ENCODE data around the gene ZNF853.
A peak's percentile ranks its signal among the peaks of the same experiment; 100 is the strongest.
"Not testable (repeated sequence)": the region's sequence is repeated elsewhere in the genome, so short reads cannot be mapped to it uniquely, and the experiment has no call there.

Gene ZNF853

GRCh38 chr7:6614953-6615722 lies at the start of gene ZNF853:
Gene ZNF853, plus strand, starts transcription at chr7:6615610. Its CDS starts 565 bp downstream, at chr7:6616175.
- DNase-seq (ENCODE audit: low spot score) = no peak

- no peak for DNase-seq (ENCODE audit: low spot score)
These were observed 49.8 kb upstream of the ZNF853 start for GRCh38 chr7:6565655-6566054.

- no peak for DNase-seq (ENCODE audit: low spot score)
These were observed 47.5 kb upstream of the ZNF853 start for GRCh38 chr7:6567886-6568285.

- no peak for DNase-seq (ENCODE audit: low spot score)
These were observed 44.1 kb upstream of the ZNF853 start for GRCh38 chr7:6571160-6571779.

GRCh38 chr7:6575281-6576023 lies 40.0 kb upstream of the ZNF853 start:
- DNase-seq (ENCODE audit: low spot score) = no peak

GRCh38 chr7:6576024-6576866 lies 39.2 kb upstream of the ZNF853 start:
- DNase-seq (ENCODE audit: low spot score) = no peak

- not testable (repeated sequence) for DNase-seq (ENCODE audit: low spot score)
These were observed 38.5 kb upstream of the ZNF853 start for GRCh38 chr7:6576867-6577368.

GRCh38 chr7:6577369-6578113 lies 37.9 kb upstream of the ZNF853 start, which contains the start of gene ZDHHC4:
Gene ZDHHC4, plus strand, starts transcription at chr7:6577454. Its CDS starts 3,108 bp downstream, at chr7:6580562.
- peak; percentile 92 for DNase-seq (ENCODE audit: low spot score)

GRCh38 chr7:6578114-6579084 lies 37.0 kb upstream of the ZNF853 start:
- DNase-seq (ENCODE audit: low spot score) = no peak

GRCh38 chr7:6579446-6579845 lies 36.0 kb upstream of the ZNF853 start:
- peak; percentile 61 for DNase-seq (ENCODE audit: low spot score)

GRCh38 chr7:6585746-6586432 lies 29.5 kb upstream of the ZNF853 start:
- DNase-seq (ENCODE audit: low spot score) = not testable (repeated sequence)

GRCh38 chr7:6588566-6588965 lies 26.8 kb upstream of the ZNF853 start:
- DNase-seq (ENCODE audit: low spot score) = no peak

GRCh38 chr7:6589151-6589828 lies 26.1 kb upstream of the ZNF853 start:
- DNase-seq (ENCODE audit: low spot score) = no peak

- DNase-seq (ENCODE audit: low spot score) = peak; percentile 84
These were observed 25.4 kb upstream of the ZNF853 start, which contains the start of gene INTS15 for GRCh38 chr7:6589829-6590644. Gene INTS15, plus strand, starts transcription at chr7:6590021. Its CDS starts 263 bp downstream, at chr7:6590284.

- no peak for DNase-seq (ENCODE audit: low spot score)
These were observed 24.7 kb upstream of the ZNF853 start for GRCh38 chr7:6590645-6591110.

- DNase-seq (ENCODE audit: low spot score) = no peak
These were observed 15.3 kb upstream of the ZNF853 start for GRCh38 chr7:6600093-6600492.

- no peak for DNase-seq (ENCODE audit: low spot score)
These were observed 11.0 kb upstream of the ZNF853 start for GRCh38 chr7:6604458-6604857.
